Astrocyte (in vitro differentiated cells and primary cell): ENCODE measurements around the gene EML1. TPM values are rescaled to one million over a fixed set of nuclear protein-coding genes. Genes with fewer than 3 reads are reported as not detected.

Source experiments
- DNase-seq: peaks from one replicate; pipeline ENCODE4 v3.0.0-alpha.2; 2010; ENCODE audit warnings: low read depth
- FAIRE-seq: peaks from 2 replicates; lab custom pipeline; 2011; peaks lifted over from hg19 to GRCh38; lab: Jason Lieb, UNC
- H2AFZ ChIP-seq: 2 replicates; pipeline ENCODE4 v1.6.0; 2012; ENCODE audit warnings: low read depth, low read length, inconsistent platforms
- H3K27ac ChIP-seq: 2 replicates; pipeline ENCODE4 v1.5.1; 2011; ENCODE audit warnings: low read depth, low read length, inconsistent platforms
- H3K27me3 ChIP-seq: 2 replicates; pipeline ENCODE4 v1.6.0; 2011; ENCODE audit warnings: low read length, inconsistent platforms; ENCODE audit not compliant: insufficient read depth
- H3K36me3 ChIP-seq: 2 replicates; pipeline ENCODE4 v1.5.1; 2011; ENCODE audit warnings: low read length, inconsistent platforms; ENCODE audit not compliant: insufficient read depth
- H3K4me1 ChIP-seq: 2 replicates; pipeline ENCODE4 v1.5.1; 2011; ENCODE audit warnings: low read length, inconsistent platforms; ENCODE audit not compliant: insufficient read depth
- H3K4me2 ChIP-seq: 2 replicates; pipeline ENCODE4 v1.6.0; 2012; ENCODE audit warnings: low read length, inconsistent platforms
- H3K4me3 ChIP-seq: 2 replicates; pipeline ENCODE4 v1.5.1; 2011; ENCODE audit warnings: low read depth, mild to moderate bottlenecking, low read length, inconsistent platforms; ENCODE audit not compliant: insufficient read depth
- H3K79me2 ChIP-seq: 2 replicates; pipeline ENCODE4 v1.6.0; 2012; ENCODE audit warnings: mild to moderate bottlenecking, low read length, inconsistent platforms; ENCODE audit not compliant: insufficient read depth
- H3K9ac ChIP-seq: 2 replicates; pipeline ENCODE4 v1.6.0; 2012; ENCODE audit warnings: mild to moderate bottlenecking, low read length, inconsistent platforms
- H3K9me3 ChIP-seq: 2 replicates; pipeline ENCODE4 v1.5.1; 2012; ENCODE audit warnings: low read depth, mild to moderate bottlenecking, low read length, inconsistent platforms; ENCODE audit not compliant: insufficient read depth
- H4K20me1 ChIP-seq: 2 replicates; pipeline ENCODE4 v1.6.0; 2012; ENCODE audit warnings: low read length, inconsistent platforms; ENCODE audit not compliant: insufficient read depth
- H3K27ac Mint-ChIP-seq: one replicate; pipeline ENCODE4 v1.8.0; 2021; ENCODE audit warnings: mild to moderate bottlenecking, mixed read lengths; ENCODE audit not compliant: unreplicated experiment
- H3K27me3 Mint-ChIP-seq: one replicate; pipeline ENCODE4 v1.8.0; 2021; ENCODE audit warnings: low read depth, mixed read lengths; ENCODE audit not compliant: unreplicated experiment
- H3K36me3 Mint-ChIP-seq: one replicate; pipeline ENCODE4 v1.8.0; 2021; ENCODE audit warnings: low read depth, mixed read lengths; ENCODE audit not compliant: unreplicated experiment
- H3K4me1 Mint-ChIP-seq: one replicate; pipeline ENCODE4 v1.8.0; 2021; ENCODE audit warnings: low read depth, mixed read lengths; ENCODE audit not compliant: unreplicated experiment
- H3K4me3 Mint-ChIP-seq: one replicate; pipeline ENCODE4 v1.8.0; 2021; ENCODE audit warnings: mild to moderate bottlenecking, moderate library complexity, mixed read lengths; ENCODE audit not compliant: unreplicated experiment
- H3K9me3 Mint-ChIP-seq: one replicate; pipeline ENCODE4 v1.8.0; 2021; ENCODE audit warnings: mild to moderate bottlenecking, mixed read lengths; ENCODE audit not compliant: unreplicated experiment
- EZH2 ChIP-seq: IDR thresholded peaks from 2 replicates; pipeline ENCODE4 v1.6.1; 2012; ENCODE audit warnings: mild to moderate bottlenecking, low read length, inconsistent platforms; ENCODE audit not compliant: insufficient read depth
- total RNA-seq: library from RNA; stranded (reverse); gene quantifications from 2 replicates; pipeline ENCODE4 v1.2.1, GENCODE V29; 2021
- TF ChIP-seq, protein P1 (sequence below): IDR thresholded peaks from 2 replicates; pipeline ENCODE4 v1.5.1; 2011; ENCODE audit warnings: low read depth, mild to moderate bottlenecking, inconsistent platforms, low read length, moderate library complexity; ENCODE audit not compliant: insufficient read depth

The EML1 gene
- total RNA-seq, 1 donor from 2014 or later = 17.1 TPM

DNA sequence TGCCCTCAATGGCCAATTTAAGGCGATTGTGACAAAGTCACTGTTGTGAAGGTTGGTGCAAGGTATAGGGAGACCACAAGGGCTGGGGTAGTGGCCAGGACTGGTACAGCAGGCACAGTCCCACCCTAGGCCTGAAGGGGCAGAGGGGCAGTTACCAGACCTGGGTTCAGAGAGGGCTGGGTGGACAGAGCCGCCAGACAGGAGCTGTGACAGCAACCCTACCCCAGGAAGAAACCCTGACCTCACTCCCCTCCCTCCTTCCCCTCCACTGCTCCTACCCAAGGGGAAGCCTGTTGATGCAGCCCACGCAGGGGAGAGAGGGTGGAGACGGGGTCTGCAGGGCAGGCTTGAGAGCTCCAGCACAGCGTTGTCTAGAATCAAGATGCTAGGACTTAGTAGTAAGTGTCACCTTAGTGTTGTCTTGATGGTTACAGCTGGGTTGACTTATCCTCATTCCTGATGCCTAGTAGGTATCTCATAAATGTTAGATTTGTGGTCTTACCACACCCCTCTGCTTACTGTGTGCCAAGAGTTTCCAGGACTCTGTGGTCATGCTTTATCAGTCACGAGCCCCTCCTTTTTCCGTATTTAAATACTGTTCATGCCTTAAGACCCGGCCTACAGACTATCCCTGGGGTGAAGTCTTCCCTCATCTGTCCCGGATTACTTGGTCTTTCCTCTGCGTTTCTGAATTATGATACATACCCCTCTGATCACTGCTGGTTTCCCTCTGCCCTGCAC, 14.4 kb downstream of the EML1 start:
- Histone ChIP-seq H3K36me3 (no peaks in the 10 kb centered on the region), H3K79me2 (peaks cover 90% of the 10 kb centered on the region), H3K9me3 (no peaks in the 10 kb centered on the region), H3K4me1 (peaks cover 11% of the 10 kb centered on the region), H3K27ac (no peak overlapping the region), H3K9ac (no peak overlapping the region), H2AFZ (no peak overlapping the region), H3K27me3 (no peaks in the 10 kb centered on the region), H3K4me2 (peak overlapping the region; percentile 36), H4K20me1 (peaks cover 98% of the 10 kb centered on the region), H3K4me3 (no peak overlapping the region)
- no peak for TF ChIP-seq EZH2
- TF ChIP-seq, protein P1, sequence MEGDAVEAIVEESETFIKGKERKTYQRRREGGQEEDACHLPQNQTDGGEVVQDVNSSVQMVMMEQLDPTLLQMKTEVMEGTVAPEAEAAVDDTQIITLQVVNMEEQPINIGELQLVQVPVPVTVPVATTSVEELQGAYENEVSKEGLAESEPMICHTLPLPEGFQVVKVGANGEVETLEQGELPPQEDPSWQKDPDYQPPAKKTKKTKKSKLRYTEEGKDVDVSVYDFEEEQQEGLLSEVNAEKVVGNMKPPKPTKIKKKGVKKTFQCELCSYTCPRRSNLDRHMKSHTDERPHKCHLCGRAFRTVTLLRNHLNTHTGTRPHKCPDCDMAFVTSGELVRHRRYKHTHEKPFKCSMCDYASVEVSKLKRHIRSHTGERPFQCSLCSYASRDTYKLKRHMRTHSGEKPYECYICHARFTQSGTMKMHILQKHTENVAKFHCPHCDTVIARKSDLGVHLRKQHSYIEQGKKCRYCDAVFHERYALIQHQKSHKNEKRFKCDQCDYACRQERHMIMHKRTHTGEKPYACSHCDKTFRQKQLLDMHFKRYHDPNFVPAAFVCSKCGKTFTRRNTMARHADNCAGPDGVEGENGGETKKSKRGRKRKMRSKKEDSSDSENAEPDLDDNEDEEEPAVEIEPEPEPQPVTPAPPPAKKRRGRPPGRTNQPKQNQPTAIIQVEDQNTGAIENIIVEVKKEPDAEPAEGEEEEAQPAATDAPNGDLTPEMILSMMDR = no peak
- no peak for FAIRE-seq
- H3K4me1 Mint-ChIP-seq = peaks cover 4% of the 10 kb centered on the region
- peak; percentile 63 for DNase-seq
- no peaks in the 10 kb centered on the region for H3K9me3 Mint-ChIP-seq
- peaks cover 11% of the 10 kb centered on the region for H3K27me3 Mint-ChIP-seq
- H3K4me3 Mint-ChIP-seq = no peak overlapping the region
- peaks cover 2% of the 10 kb centered on the region for H3K36me3 Mint-ChIP-seq
- no peak overlapping the region for H3K27ac Mint-ChIP-seq

DNA sequence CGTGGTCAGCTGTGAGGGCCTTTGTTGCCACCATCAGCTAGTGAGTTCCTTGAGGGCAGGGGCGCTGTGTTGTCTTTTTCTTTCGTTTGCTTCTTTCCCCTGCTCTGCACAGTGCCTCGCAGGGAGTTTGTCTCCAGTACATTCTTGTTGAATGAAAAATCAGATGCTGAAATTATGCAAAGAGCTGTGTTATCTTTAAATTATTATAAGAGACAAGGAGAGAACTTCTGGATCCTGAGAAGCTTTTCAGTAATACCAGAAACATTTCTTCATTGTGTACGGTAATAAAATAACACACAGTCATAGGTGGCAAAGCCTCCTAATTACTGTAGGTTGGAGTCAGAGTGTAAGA, 14.9 kb downstream of the EML1 start:
- Histone ChIP-seq H3K9me3 (no peaks in the 10 kb centered on the region), H3K36me3 (no peaks in the 10 kb centered on the region), H3K27me3 (no peaks in the 10 kb centered on the region), H2AFZ (no peak overlapping the region), H3K4me3 (no peak overlapping the region), H3K4me1 (peaks cover 10% of the 10 kb centered on the region), H3K9ac (no peak overlapping the region), H3K27ac (no peak overlapping the region), H4K20me1 (peaks cover 98% of the 10 kb centered on the region), H3K4me2 (peak overlapping the region; percentile 36), H3K79me2 (peaks cover 90% of the 10 kb centered on the region)
- Mint-ChIP-seq H3K27me3 (peaks cover 11% of the 10 kb centered on the region), H3K9me3 (no peaks in the 10 kb centered on the region), H3K4me1 (peaks cover 4% of the 10 kb centered on the region), H3K36me3 (peaks cover 2% of the 10 kb centered on the region), H3K4me3 (no peak overlapping the region), H3K27ac (no peak overlapping the region)
- FAIRE-seq (no peak), DNase-seq (no peak)
- no peak for TF ChIP-seq EZH2

GRCh38 chr14:99808515-99808914, 15.3 kb downstream of the EML1 start:
- no peak for TF ChIP-seq EZH2
- TF ChIP-seq, protein P1 = no peak
- H3K4me2 ChIP-seq = no peak overlapping the region
- peaks cover 4% of the 10 kb centered on the region for H3K4me1 Mint-ChIP-seq
- no peak overlapping the region for H3K4me3 ChIP-seq
- H3K79me2 ChIP-seq = peaks cover 90% of the 10 kb centered on the region
- H3K27ac Mint-ChIP-seq = no peak overlapping the region
- FAIRE-seq (no peak), DNase-seq (no peak)
- H3K9me3 ChIP-seq = no peaks in the 10 kb centered on the region
- H4K20me1 ChIP-seq = peaks cover 98% of the 10 kb centered on the region
- H3K36me3 Mint-ChIP-seq = peaks cover 2% of the 10 kb centered on the region
- H3K36me3 ChIP-seq = no peaks in the 10 kb centered on the region
- H3K27ac ChIP-seq = no peak overlapping the region
- no peaks in the 10 kb centered on the region for H3K9me3 Mint-ChIP-seq
- no peak overlapping the region for H2AFZ ChIP-seq
- no peaks in the 10 kb centered on the region for H3K27me3 ChIP-seq
- H3K9ac ChIP-seq = no peak overlapping the region
- no peak overlapping the region for H3K4me3 Mint-ChIP-seq
- H3K27me3 Mint-ChIP-seq = peaks cover 11% of the 10 kb centered on the region
- peaks cover 10% of the 10 kb centered on the region for H3K4me1 ChIP-seq
